Gastroesophageal sphincter (tissue), 3 donors: ENCODE measurements around the gene HHAT.

ENCODE experiments used
- EP300 ChIP-seq: sonication (generic); formaldehyde crosslinking; IDR thresholded peaks from one replicate; pipeline ENCODE4 v1.6.1; 2017; ENCODE audit warnings: antibody characterized with exemption, mild to moderate bottlenecking
- POLR2A ChIP-seq, 2 donors: fragments of 450-650 bp; IDR thresholded peaks; one replicate each; pipeline ENCODE4 v1.6.1; 2017; ENCODE audit warnings: antibody characterized with exemption in 2 of 2, mild to moderate bottlenecking in 2 of 2, moderate library complexity in 1 of 2
- POLR2AphosphoS5 ChIP-seq: sonication (generic); formaldehyde crosslinking; IDR thresholded peaks from one replicate; pipeline ENCODE4 v1.6.1; 2017; ENCODE audit warnings: antibody characterized with exemption
- TF ChIP-seq, protein P1 (sequence below), 4 experiments: fragments of 200-600 bp in 2 of 4; fragments of 450-650 bp in 2 of 4; sonication (generic) in 1 of 4; IDR thresholded peaks; one replicate each; pipeline ENCODE4 v1.5.1; 2017 to 2019; ENCODE audit warnings: antibody characterized with exemption in 4 of 4, mild to moderate bottlenecking in 2 of 4, moderate library complexity in 2 of 4

DNA sequence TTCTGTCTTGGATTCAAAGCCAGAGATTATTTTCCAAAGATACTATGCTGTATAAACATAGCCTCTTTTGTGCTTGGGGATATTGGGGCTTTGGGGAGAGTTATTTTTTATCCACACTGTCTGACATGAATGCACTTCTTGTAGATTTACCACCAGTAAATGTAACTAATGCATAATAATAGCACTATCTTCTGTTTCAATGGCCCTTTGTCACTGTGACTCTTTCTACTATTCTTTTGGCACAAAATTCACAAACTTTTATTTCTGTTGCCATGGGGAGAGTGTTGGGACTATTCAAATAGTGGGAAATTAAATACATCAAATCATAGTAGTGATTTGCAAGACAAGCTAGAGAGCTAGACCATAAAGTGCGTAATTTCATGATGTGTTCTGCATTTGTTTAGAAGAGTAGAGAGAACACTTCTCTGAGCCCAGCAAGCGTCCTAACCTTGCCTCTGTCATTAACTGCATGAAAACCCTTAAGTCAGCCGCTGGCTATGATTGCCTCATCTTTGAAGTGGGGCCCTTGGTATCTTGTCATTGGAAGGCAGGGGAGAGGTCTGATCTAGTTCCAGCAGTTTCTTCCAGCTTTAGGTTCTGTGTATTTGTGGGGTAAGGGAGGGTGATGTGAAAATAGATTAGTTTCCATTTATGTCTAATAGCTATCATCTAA, 154.4 kb downstream of the HHAT start:
- TF ChIP-seq, protein P1, sequence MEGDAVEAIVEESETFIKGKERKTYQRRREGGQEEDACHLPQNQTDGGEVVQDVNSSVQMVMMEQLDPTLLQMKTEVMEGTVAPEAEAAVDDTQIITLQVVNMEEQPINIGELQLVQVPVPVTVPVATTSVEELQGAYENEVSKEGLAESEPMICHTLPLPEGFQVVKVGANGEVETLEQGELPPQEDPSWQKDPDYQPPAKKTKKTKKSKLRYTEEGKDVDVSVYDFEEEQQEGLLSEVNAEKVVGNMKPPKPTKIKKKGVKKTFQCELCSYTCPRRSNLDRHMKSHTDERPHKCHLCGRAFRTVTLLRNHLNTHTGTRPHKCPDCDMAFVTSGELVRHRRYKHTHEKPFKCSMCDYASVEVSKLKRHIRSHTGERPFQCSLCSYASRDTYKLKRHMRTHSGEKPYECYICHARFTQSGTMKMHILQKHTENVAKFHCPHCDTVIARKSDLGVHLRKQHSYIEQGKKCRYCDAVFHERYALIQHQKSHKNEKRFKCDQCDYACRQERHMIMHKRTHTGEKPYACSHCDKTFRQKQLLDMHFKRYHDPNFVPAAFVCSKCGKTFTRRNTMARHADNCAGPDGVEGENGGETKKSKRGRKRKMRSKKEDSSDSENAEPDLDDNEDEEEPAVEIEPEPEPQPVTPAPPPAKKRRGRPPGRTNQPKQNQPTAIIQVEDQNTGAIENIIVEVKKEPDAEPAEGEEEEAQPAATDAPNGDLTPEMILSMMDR (IDR thresholded peaks at IDR 0.05), result no peak
- TF ChIP-seq POLR2AphosphoS5 (no peak), EP300 (no peak), POLR2A (IDR thresholded peaks at IDR 0.05) (no peak)
